ENCODE results near the gene GRM1.

GRCh38 chr6:146361128-146361924 lies 332.5 kb downstream of the GRM1 start:
- no peak for TF ChIP-seq EZH2 (IDR thresholded peaks at IDR 0.05)
- TF ChIP-seq POLR2AphosphoS5 (IDR thresholded peaks at IDR 0.05; ENCODE audit: borderline replicate concordance, low read depth, low read length): no peak
